GM12878 (cell line): ENCODE measurements around the gene TPPP3. TPM values are rescaled to one million over a fixed set of nuclear protein-coding genes. Genes with fewer than 3 reads are reported as not detected.

Experiments used
- ATAC-seq: fragments of 200-7000 bp; cut with Tn5 transposase; 3 replicates; pipeline ENCODE4 v1.9.1; 2020; ENCODE audit warnings: mild to moderate bottlenecking, moderate library complexity
- BruUV-seq: library from RNA; stranded (reverse); fragments of 400-500 nt; replicated peaks from 2 replicates; lab custom pipeline; 2021; lab: Mats Ljungman, UMichigan
- CTCF ChIA-PET: fragments of 300-600 bp; sonication (Branson Sonifier 250); formaldehyde crosslinking; extraction: SDS; loops from one replicate; lab custom pipeline; 2021; ENCODE audit warnings: inconsistent platforms; lab: Yijun Ruan, JAX
- POLR2A ChIA-PET: fragments of 350-600 bp; formaldehyde crosslinking; extraction: SDS; loops from one replicate; lab custom pipeline; 2021; ENCODE audit warnings: inconsistent platforms; lab: Charles Lee
- RAD21 ChIA-PET: fragments of 300-600 bp; sonication (Branson Sonifier 250); formaldehyde crosslinking; loops from one replicate; lab custom pipeline; 2023; ENCODE audit warnings: antibody characterized with exemption; ENCODE audit not compliant: unreplicated experiment; lab: Charles Lee
- SMC1A ChIA-PET: fragments of 300-600 bp; sonication (Branson Sonifier 250); formaldehyde crosslinking; loops from one replicate; lab custom pipeline; 2023; ENCODE audit not compliant: unreplicated experiment, uncharacterized antibody; lab: Charles Lee
- DNase-seq: peaks from one replicate; pipeline ENCODE4 v3.0.0-alpha.2; 2011; ENCODE audit warnings: low read depth, low spot score
- FAIRE-seq: peaks from 3 replicates; lab custom pipeline; 2011; peaks lifted over from hg19 to GRCh38; lab: Jason Lieb, UNC
- H2AFZ ChIP-seq: 2 replicates; pipeline ENCODE4 v1.6.0; 2011; ENCODE audit warnings: low read depth, low read length, control low read depth; ENCODE audit not compliant: control insufficient read depth
- H3K27ac ChIP-seq: 2 replicates; pipeline ENCODE4 v1.5.1; 2011; ENCODE audit warnings: control low read depth; ENCODE audit not compliant: control insufficient read depth, insufficient read depth
- H3K27me3 ChIP-seq, 2 experiments: replicated peaks in 1 of 2; 2 replicates each; pipeline versions ENCODE4 v1.6.0 to v1.6.1; 2011; ENCODE audit warnings: low read length in 1 of 2; ENCODE audit not compliant: control insufficient read depth in 2 of 2, insufficient read depth in 2 of 2
- H3K36me3 ChIP-seq, 2 experiments: 2 replicates each; pipeline ENCODE4 v1.5.1; 2011; ENCODE audit warnings: low read length in 1 of 2; ENCODE audit not compliant: control insufficient read depth in 2 of 2, insufficient read depth in 2 of 2
- H3K4me1 ChIP-seq: 2 replicates; pipeline ENCODE4 v1.6.1; 2011; ENCODE audit warnings: mild to moderate bottlenecking, low read length, moderate library complexity, mixed read lengths; ENCODE audit not compliant: control insufficient read depth, insufficient read depth
- H3K4me2 ChIP-seq: 2 replicates; pipeline ENCODE4 v1.6.0; 2011; ENCODE audit warnings: control low read depth; ENCODE audit not compliant: control insufficient read depth, insufficient read depth
- H3K4me3 ChIP-seq: fragments of 200-600 bp; sonication (generic); 2 replicates; pipeline ENCODE4 v1.5.1; 2016
- H3K79me2 ChIP-seq: 2 replicates; pipeline ENCODE4 v1.6.0; 2011; ENCODE audit warnings: low read length; ENCODE audit not compliant: control insufficient read depth, insufficient read depth
- H3K9ac ChIP-seq: 2 replicates; pipeline ENCODE4 v1.8.0; 2011; ENCODE audit warnings: low read length, control low read depth, mixed read lengths; ENCODE audit not compliant: control insufficient read depth, insufficient read depth
- H3K9me3 ChIP-seq: replicated peaks from 3 replicates; pipeline ENCODE4 v1.5.1; 2011; ENCODE audit warnings: mild to moderate bottlenecking, low read length; ENCODE audit not compliant: control insufficient read depth, insufficient read depth
- H4K20me1 ChIP-seq: 2 replicates; pipeline ENCODE4 v1.6.0; 2011; ENCODE audit not compliant: control insufficient read depth, insufficient read depth
- CBX5 ChIP-seq: sonication (generic); IDR thresholded peaks from 2 replicates; pipeline ENCODE4 v1.6.1; 2016; ENCODE audit warnings: low read depth, moderate library complexity, mild to moderate bottlenecking, inconsistent platforms
- E2F8 ChIP-seq: fragments of 450-650 bp; IDR thresholded peaks from 2 replicates; pipeline ENCODE4 v1.6.1; 2018; ENCODE audit warnings: mild to moderate bottlenecking, low read depth, moderate library complexity; ENCODE audit not compliant: partially characterized antibody
- ESRRA ChIP-seq: IDR thresholded peaks from 2 replicates; pipeline ENCODE4 v1.6.1; 2012; ENCODE audit warnings: mild to moderate bottlenecking, low read length, improper control_type of control experiment
- GABPA ChIP-seq: IDR thresholded peaks from 2 replicates; pipeline ENCODE4 v1.6.1; 2014; ENCODE audit warnings: antibody characterized with exemption, low read depth, mild to moderate bottlenecking, inconsistent platforms
- HCFC1 ChIP-seq: fragments of 150-350 bp; IDR thresholded peaks from 2 replicates; pipeline ENCODE4 v1.6.1; 2014; ENCODE audit warnings: low read length
- HSF1 ChIP-seq: fragments of 150-350 bp; IDR thresholded peaks from 2 replicates; pipeline ENCODE4 v1.6.1; 2014; ENCODE audit warnings: mild to moderate bottlenecking, low read depth, low read length
- KAT2A ChIP-seq: conservative IDR thresholded peaks from 2 replicates; pipeline ENCODE4 v1.6.1; 2011; ENCODE audit warnings: low read depth, low read length; ENCODE audit not compliant: control insufficient read depth
- LARP7 ChIP-seq: fragments of 450-650 bp; IDR thresholded peaks from 2 replicates; pipeline ENCODE4 v1.6.1; 2017; ENCODE audit warnings: mild to moderate bottlenecking
- RAD51 ChIP-seq: fragments of 450-650 bp; IDR thresholded peaks from 2 replicates; pipeline ENCODE4 v1.6.1; 2016; ENCODE audit warnings: moderate library complexity, mild to moderate bottlenecking, inconsistent platforms
- SIN3A ChIP-seq: IDR thresholded peaks from 2 replicates; pipeline ENCODE4 v1.6.1; 2012; ENCODE audit warnings: low read depth, low read length, improper control_type of control experiment
- SMC3 ChIP-seq: IDR thresholded peaks from 2 replicates; pipeline ENCODE4 v1.6.1; 2011; ENCODE audit warnings: low read length, improper control_type of control experiment, borderline replicate concordance
- STAT3 ChIP-seq: IDR thresholded peaks from 2 replicates; pipeline ENCODE4 v1.6.1; 2011; ENCODE audit warnings: low read depth, low read length, improper control_type of control experiment
- TCF3 ChIP-seq: IDR thresholded peaks from 2 replicates; pipeline ENCODE4 v1.6.1; 2012; ENCODE audit warnings: low read depth, mild to moderate bottlenecking, low read length, borderline replicate concordance; ENCODE audit not compliant: insufficient read depth
- YBX1 ChIP-seq: fragments of 450-650 bp; IDR thresholded peaks from 2 replicates; pipeline ENCODE4 v1.6.1; 2016; ENCODE audit warnings: antibody characterized with exemption
- YY1 ChIP-seq: IDR thresholded peaks from 2 replicates; pipeline ENCODE4 v1.6.1; 2011; ENCODE audit warnings: low read depth, mild to moderate bottlenecking, low read length
- ZNF274 ChIP-seq: IDR thresholded peaks from one replicate; pipeline ENCODE4 v1.8.0; 2011; ENCODE audit not compliant: insufficient read length, insufficient read depth
- WGBS: methylation state at CpG from one replicate; pipeline ENCODE4 v1.1.6; 2016; ENCODE audit warnings: low lambda C conversion rate; ENCODE audit not compliant: insufficient replicate concordance, insufficient coverage; ENCODE audit errors: missing lambda C conversion rate; 5-methylcytosine and 5-hydroxymethylcytosine counted together
- in situ Hi-C: fragments of 300-500 bp; cut with MboI; formaldehyde crosslinking; loops from 9 replicates; pipeline ENCODE4 v1.14.3; 2018; ENCODE audit warnings: mixed read lengths
- intact Hi-C: fragments of 100-400 bp; cut with micrococcal nuclease; formaldehyde crosslinking; loops from one replicate; pipeline ENCODE4 v1.14.2; 2022; ENCODE audit not compliant: unreplicated experiment
- polyA plus RNA-seq, 11 experiments: library from polyadenylated mRNA; depleted of rRNA in 4 of 11; unstranded in 6 of 11; stranded (reverse) in 5 of 11; fragments of >200 nt; fragmentation: Nextera tagmentation in 4 of 11; fragmentation: Illumina TruSeq in 1 of 11; extraction: Ambion mirVana in 4 of 11; extraction: Trizol in 1 of 11; gene quantifications; 1 replicate in 1 of 11; 2 replicates in 10 of 11; pipeline versions ENCODE4 v1.2.1 to v1.2.3, GENCODE V29; 2011 to 2016; ENCODE audit warnings: inconsistent platforms in 2 of 11, missing spikeins in 2 of 11, low read depth in 1 of 11
- total RNA-seq, 4 experiments: library from RNA; depleted of rRNA in 3 of 4; stranded (reverse); fragments of >200 nt in 3 of 4; fragmentation: Illumina TruSeq in 1 of 4; extraction: Trizol in 1 of 4; gene quantifications; 2 replicates each; pipeline versions ENCODE4 v1.2.1 to v1.2.3, GENCODE V29; 2013 to 2021
- TF ChIP-seq, protein P1 (sequence below): IDR thresholded peaks from 2 replicates; pipeline ENCODE4 v1.6.1; 2011; ENCODE audit warnings: low read depth, mild to moderate bottlenecking, low read length, moderate library complexity, borderline replicate concordance; ENCODE audit errors: extremely low read depth
- TF ChIP-seq, protein P2 (sequence below): fragments of 450-650 bp; IDR thresholded peaks from 2 replicates; pipeline ENCODE4 v1.6.1; 2016; ENCODE audit warnings: mild to moderate bottlenecking

The TPPP3 gene
- total and polyA plus RNA-seq, 10 of the 15 experiments (the other 5 are each of a cell fraction or from before 2014, with no cell fraction given): 0.14 TPM; not detected in 9

DNA sequence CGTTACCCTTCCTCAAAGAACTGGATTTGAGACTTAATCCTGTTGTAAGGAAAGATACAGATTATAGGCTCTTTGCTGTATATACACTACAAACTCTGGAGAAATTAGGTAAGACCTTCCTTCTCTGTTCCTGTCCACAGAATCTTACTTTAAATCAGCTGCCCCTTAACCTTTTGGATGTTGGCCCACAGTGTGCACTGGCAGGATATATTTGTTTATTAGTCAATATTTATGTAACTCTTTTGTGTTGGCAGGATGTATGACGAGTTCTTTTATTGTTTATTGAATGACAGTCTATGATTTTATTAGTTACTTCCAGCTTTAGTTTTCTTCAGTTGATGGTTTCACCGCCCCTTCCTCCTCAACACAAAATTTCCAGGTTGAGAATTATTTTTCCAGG is 47.0 kb downstream of the TPPP3 start:
- H3K79me2 ChIP-seq: no peaks in the 10 kb centered on the region
- no peaks in the 10 kb centered on the region for H3K27me3 ChIP-seq
- FAIRE-seq: no peak
- H3K4me2 ChIP-seq: no peak overlapping the region
- no peak overlapping the region for H2AFZ ChIP-seq
- RAD21 ChIA-PET: interaction anchor here (2.8 kb wide), 1 partner anchor 86 kb away, joined by 7 read pairs; no protein-coding TSS in a partner anchor
- POLR2A ChIA-PET: interaction anchor here (0.6 kb wide), 1 partner anchor 253 kb away, joined by 5 read pairs; no protein-coding TSS in a partner anchor
- H3K36me3 ChIP-seq: no peaks in the 10 kb centered on the region
- no peak overlapping the region for H3K4me3 ChIP-seq
- CTCF ChIA-PET: interaction anchor here (1.0 to 1.2 kb wide), 3 partner anchors 11 to 86 kb away, joined by 4 read pairs; no protein-coding TSS in a partner anchor
- intact Hi-C loops: loop anchor here (5.0 kb wide), 1 partner anchor 121 kb away; no protein-coding TSS in a partner anchor
- H4K20me1 ChIP-seq: no peaks in the 10 kb centered on the region
- H3K9me3 ChIP-seq: no peaks in the 10 kb centered on the region
- H3K4me1 ChIP-seq: no peaks in the 10 kb centered on the region
- ATAC-seq: no peak
- H3K27ac ChIP-seq: no peak overlapping the region
- no TSS peak for BruUV-seq
- H3K9ac ChIP-seq: no peak overlapping the region
- TF ChIP-seq, protein P1, sequence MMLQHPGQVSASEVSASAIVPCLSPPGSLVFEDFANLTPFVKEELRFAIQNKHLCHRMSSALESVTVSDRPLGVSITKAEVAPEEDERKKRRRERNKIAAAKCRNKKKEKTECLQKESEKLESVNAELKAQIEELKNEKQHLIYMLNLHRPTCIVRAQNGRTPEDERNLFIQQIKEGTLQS: no peak
- TF ChIP-seq GABPA (no peak), YY1 (no peak), ZNF274 (no peak), TCF3 (no peak), KAT2A (no peak), STAT3 (no peak), YBX1 (no peak), SIN3A (no peak), SMC3 (no peak), E2F8 (no peak), RAD51 (no peak), ESRRA (no peak), HSF1 (no peak), HCFC1 (no peak), LARP7 (no peak), CBX5 (no peak)
- TF ChIP-seq, protein P2, sequence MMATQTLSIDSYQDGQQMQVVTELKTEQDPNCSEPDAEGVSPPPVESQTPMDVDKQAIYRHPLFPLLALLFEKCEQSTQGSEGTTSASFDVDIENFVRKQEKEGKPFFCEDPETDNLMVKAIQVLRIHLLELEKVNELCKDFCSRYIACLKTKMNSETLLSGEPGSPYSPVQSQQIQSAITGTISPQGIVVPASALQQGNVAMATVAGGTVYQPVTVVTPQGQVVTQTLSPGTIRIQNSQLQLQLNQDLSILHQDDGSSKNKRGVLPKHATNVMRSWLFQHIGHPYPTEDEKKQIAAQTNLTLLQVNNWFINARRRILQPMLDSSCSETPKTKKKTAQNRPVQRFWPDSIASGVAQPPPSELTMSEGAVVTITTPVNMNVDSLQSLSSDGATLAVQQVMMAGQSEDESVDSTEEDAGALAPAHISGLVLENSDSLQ: no peak
- TF ChIP-seq, all 136 proteins: peak for 0
- in situ Hi-C loops: no loop called here
- SMC1A ChIA-PET: interaction anchor here (1.2 to 1.6 kb wide), 2 partner anchors 18 to 33 kb away, joined by 3 to 4 read pairs; no protein-coding TSS in a partner anchor
- DNase-seq: no peak
- 50% methylated on average over 3 of the region's 3 CpGs for WGBS
